ENCODE results near the gene JAZF1. TPM values are rescaled to one million over a fixed set of nuclear protein-coding genes. Genes with fewer than 3 reads are reported as not detected.

The JAZF1 gene
- 10 to 100 TPM; 33.6 to 39.8 TPM for total RNA-seq
- long read RNA-seq, donor 1, transcript JAZF1-201 (5 exons, 3,125 nt), result major isoform, 8 of 26 reads
- long read RNA-seq, donor 1, partial matches to known transcripts, result 1 of 26 reads
- long read RNA-seq, donor 1, other reads (novel, unspliced or antisense), result 17 of 26 reads
- long read RNA-seq, donor 2, transcript JAZF1-201 (5 exons, 3,125 nt), result major isoform, 9 of 22 reads
- long read RNA-seq, donor 2, partial matches to known transcripts, result 0 of 22 reads
- long read RNA-seq, donor 2, other reads (novel, unspliced or antisense), result 13 of 22 reads

DNA sequence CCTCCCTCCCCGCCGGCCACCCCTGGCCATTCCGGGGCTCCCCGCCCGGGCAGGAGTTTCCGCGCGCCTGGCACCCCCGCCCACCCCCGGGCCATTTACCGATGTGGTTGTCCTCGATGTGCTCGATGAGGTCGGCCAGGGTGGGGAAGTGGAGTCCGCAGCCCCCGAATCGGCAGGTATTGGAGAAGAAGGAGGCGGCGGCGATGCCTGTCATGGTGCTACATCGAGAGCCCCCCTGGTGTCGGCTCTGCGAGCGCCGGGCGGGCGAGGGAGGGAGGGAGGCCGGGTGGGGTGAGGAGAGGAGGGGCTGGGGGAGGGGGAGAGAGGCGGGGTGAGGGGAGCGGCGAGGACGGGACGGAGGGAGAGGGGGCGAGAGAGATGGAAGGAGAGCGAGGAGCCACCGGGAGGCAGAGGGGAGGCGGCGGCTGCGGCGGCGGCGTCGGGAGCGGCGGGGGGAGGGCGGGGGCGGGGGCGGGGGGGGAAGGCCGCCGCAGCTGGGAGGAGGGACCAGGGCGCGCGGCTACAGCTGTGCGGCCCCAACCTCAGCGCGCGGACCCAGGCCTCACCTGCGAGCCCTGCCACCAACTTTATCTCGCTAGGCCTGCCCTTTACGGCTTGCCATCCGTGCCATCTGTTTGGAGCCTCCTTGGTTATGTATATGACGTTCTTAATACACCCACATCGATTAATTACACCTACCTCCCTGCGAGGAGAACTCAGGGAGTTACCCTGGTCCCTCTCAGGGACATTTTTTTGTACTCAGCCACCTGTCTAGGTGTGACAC, at the start of gene JAZF1:
Gene JAZF1, minus strand, starts transcription at position 432 of the 784 bp plus-strand sequence.
- intact Hi-C loops (cut with DNase I), result no loop called here
- peak; percentile 82 for DNase-seq (ENCODE audit: low spot score)

DNA sequence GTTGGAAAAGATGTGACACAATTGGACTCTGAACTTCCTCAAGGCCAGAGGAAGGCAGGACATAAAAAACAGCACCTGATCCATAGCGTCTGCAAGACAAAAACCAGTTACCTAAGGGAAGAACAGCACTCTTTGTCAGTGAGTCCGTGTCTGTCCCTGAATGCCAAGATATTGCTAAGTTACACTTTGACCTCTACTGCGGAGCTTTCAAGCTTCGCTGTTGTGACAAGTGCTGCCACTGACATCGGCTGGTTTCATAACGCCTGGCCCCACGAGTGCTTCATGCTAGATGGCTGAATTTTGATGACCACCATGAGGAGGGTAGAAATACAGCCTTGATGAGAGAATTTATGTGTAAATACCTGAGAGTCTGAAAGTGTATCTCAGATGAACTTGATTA, 49.7 kb upstream of the JAZF1 start:
- intact Hi-C loops (cut with DNase I), result no loop called here
- no peak for DNase-seq (ENCODE audit: low spot score)

DNA sequence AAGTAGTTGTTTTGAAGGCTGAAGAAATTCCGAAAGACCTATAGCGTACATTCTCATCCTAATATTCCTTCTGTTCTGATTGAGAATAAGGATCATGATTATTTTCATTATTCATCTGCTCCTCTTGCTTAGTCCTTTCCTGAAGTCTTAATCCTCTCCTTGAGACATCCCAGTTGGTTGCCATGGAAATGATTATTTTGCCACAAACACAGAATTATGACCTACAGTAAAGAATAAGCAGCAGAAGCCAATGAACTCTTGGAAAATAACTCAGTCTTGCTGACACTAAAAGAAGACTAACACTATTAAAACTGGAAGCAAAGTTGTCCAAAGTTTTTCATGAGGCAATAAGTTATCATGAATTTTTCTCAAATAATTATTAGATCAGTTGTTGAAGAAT, 47.8 kb upstream of the JAZF1 start:
- no peak for DNase-seq (ENCODE audit: low spot score)
- intact Hi-C loops (cut with DNase I), result no loop called here

DNA sequence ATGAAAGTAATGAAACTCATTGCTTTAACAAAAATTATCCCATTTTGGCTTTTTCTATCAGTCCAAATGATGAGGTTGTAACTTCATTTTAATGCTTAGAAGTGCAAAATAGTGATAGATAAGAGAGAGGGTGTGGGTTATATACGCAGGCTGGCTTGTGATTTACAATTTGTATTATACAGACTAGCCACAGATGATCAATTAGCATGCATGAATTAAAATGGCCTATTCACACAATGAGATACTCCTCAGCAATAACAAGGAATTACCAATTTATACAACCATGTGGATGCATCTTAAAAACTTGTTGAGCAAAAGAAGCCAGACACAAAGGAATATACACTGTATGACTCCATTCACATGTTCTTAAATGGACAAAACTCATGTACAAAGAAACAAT, 45.4 kb upstream of the JAZF1 start:
- intact Hi-C loops (cut with DNase I), result no loop called here
- DNase-seq (ENCODE audit: low spot score), result no peak

DNA sequence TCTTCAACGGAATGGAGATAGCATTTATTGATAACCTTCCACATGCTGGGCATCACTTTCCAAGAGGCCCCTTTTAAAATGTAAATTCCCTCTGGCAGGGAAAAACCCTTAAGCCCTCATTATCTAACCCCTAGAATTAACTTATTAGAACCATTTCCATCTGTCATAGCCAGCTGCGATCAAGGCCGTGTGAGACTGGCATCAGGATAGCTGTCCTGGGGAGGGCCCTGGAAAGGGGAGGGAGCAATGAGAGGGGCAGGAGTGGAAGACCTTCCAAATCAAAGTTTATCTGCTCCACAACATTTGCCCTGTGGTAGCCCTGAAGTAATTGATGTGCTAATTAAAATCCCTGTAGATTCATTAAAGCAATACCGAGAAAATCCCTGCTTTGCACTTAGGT, 45.0 kb upstream of the JAZF1 start:
- intact Hi-C loops (cut with DNase I), result no loop called here
- DNase-seq (ENCODE audit: low spot score), result no peak

DNA sequence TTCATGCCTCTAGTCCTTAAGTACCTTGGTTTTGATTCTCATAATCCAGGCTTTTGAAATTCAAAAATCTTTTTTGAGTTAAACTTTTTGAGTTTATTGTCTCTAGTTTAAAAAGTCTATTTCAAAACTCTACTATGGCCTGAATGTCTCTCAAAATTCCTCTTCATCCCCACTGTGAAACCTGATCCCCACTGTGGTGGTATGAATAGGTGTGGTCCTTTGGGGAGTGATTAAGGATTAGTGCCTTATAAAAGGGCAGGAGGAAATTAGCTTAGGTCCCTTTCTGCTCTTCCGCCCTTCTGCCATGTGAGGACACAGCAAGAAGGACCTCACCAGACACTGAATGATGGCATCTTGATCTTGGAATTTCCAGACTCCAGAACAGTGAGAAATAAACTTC, 44.1 kb upstream of the JAZF1 start:
- no peak for DNase-seq (ENCODE audit: low spot score)

DNA sequence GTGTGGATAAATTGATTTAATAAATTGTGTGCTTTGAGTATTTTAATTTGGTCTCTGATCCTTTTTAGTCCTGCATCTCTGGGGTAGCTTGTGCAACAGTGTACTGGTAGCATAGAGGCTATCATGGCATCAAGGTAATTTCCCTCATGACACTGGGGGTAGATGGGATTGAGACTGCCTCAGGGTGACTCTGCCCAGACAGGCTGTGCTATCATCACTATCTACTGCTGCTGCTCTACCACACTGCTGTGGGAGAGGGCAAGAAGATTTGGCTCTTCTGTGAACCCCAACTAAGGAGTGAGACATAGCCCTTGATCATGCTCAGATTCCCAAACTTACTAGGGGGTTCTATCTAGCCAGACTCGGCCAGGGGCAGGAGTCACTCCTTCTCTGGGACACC, 43.6 kb upstream of the JAZF1 start:
- intact Hi-C loops (cut with DNase I), result no loop called here

More for the DNA sequence above, 44.1 kb upstream of the JAZF1 start:
- intact Hi-C loops (cut with DNase I), result no loop called here

DNA sequence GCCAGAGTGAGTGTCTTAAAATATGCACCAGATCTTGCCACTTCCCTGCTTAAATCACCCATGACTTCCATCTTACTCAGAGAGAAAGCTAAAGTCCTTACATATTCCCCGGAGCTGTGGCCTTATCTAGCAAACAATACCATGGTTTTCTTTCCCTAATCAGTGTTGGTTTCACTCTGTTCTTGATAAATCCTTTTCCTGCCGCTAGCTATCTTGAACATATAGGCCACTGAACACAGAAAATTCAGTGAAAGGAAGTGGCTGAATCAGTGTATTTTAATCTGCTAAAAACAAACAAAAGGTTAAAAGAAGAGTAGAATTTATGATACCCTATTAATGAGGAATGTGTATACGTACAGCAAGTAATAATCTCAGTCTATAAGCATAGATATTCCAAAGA, 42.0 kb upstream of the JAZF1 start:
- intact Hi-C loops (cut with DNase I), result no loop called here
- DNase-seq (ENCODE audit: low spot score), result no peak

More for the DNA sequence above, 43.6 kb upstream of the JAZF1 start:
- DNase-seq (ENCODE audit: low spot score), result no peak

DNA sequence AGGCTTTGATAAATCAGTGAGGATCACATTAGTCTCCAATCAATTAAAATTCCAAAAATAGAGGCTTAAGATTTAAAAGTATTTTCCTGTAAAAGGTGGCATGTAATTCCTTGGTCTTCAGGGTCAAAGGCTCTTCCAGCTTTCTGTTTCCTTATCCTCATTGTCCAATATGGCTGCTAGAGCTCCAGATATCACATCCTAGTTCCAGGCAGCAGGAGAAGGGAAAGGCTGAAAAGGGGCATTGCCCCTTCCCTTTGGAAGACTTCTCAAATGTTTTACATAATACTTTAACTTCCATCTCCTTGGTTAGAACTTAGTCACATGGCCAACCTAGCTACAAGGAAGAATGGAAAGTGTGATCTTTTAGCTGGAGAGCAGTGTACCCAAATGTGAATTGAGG, 39.2 kb upstream of the JAZF1 start:
- DNase-seq (ENCODE audit: low spot score), result no peak
- intact Hi-C loops (cut with DNase I), result no loop called here

DNA sequence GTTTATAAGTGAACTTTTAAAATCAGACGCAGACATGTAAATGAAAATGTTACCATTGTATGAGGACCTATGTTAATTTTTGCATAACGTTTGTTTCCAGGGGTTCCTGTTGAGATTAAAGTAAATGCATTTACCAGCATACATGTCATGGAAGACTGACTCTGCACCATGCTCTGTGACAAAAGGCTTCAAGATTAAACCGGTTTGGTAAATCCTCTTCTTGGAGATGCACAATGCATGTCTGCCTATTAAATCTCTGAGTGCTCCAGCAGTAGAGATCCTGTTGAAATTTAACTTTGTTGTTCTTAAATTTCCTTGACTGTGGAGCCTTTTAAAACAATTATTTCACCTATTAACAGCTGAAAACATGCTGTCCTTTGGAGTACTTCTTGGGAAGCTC, 36.5 kb upstream of the JAZF1 start:
- intact Hi-C loops (cut with DNase I), result no loop called here
- no peak for DNase-seq (ENCODE audit: low spot score)

DNA sequence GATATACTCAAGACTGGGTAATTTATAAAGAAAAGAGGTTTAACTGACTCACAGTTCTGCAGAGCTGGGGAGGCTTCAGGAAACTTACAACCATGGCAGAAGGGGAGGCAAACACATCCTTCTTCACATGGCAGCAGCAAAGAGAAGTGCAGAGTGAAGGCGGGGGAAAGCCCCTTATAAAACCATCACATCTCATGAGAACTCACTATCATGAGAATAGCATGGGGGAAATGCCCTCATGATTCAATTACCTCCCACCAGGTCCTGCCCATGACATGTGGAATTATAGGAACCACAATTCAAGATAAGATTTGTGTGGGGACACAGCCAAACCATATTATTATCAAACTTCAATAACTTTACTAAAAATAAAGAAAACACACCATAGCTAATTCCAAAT, 30.4 kb upstream of the JAZF1 start:
- no peak for DNase-seq (ENCODE audit: low spot score)
- intact Hi-C loops (cut with DNase I), result no loop called here

DNA sequence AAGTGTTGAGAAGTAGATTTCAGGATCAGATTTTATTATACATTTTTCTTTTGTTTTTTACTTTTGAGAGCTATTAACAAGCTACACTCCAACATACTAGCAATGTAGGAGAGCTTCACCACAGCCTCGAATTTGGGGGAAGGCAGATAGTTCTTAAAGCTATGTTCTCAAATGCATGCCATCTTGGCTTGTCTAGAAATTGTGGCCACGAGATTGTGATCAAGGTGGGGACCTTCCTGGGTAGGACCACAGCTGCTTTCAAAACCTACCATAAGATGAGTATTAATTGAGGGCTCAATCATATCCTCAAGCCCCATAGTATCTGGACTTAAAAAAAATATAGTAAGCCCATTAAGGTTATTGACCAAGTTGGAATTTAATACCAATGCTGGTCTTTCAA, 27.9 kb upstream of the JAZF1 start:
- intact Hi-C loops (cut with DNase I), result no loop called here
- DNase-seq (ENCODE audit: low spot score), result no peak

DNA sequence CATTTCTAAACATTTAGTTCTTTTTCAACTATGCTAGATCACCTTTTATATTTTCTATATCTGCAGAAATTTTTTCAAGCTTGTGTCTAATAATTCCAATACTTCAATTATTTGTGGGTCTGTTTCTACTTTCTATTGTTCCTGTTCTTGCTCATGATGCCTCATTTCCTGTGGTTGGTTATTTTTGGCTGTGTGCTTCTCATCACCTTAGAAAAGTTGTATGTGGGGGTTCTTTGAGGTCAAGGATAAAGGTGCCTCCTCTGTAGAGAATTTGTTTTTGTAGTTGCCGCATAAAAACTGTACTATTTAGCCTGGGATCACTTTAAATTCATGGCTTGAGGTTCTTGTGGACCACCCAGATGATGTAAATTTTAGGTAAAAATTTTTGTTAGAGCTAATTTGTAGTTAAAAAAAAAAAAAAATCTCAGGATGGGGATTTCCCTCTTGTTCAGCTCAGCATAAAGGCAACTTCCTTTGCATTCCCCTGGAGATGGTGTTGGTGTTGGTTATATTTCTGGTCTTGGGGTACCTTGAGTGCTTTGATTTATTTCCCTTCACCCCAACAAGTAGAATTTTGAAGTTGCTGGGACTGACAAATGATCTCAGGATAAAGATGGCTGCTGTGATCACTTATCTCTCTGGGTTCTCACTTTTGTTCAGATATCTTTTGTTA, 27.0 kb upstream of the JAZF1 start:
- intact Hi-C loops (cut with DNase I), result no loop called here
- no peak for DNase-seq (ENCODE audit: low spot score)

DNA sequence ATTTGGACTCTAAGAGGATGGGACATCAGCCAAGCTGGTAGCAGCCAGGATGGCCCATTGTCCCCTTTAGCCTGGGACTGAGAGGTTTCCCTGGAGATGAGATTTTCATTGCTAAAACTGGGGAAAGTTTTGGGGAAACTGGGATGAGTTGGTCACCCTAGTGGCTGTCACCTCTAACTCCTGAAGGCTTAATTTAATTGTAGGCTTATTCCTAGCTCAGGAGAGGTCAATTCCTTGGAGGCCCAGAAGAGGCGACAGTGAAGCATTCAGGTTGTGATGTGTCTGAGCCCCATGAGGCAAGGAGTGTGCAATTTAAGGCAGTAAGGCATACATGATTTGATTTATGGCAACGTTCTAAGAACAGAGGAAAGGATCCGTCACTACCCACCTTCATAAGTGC, 24.9 kb upstream of the JAZF1 start:
- intact Hi-C loops (cut with DNase I), result no loop called here
- DNase-seq (ENCODE audit: low spot score), result no peak

DNA sequence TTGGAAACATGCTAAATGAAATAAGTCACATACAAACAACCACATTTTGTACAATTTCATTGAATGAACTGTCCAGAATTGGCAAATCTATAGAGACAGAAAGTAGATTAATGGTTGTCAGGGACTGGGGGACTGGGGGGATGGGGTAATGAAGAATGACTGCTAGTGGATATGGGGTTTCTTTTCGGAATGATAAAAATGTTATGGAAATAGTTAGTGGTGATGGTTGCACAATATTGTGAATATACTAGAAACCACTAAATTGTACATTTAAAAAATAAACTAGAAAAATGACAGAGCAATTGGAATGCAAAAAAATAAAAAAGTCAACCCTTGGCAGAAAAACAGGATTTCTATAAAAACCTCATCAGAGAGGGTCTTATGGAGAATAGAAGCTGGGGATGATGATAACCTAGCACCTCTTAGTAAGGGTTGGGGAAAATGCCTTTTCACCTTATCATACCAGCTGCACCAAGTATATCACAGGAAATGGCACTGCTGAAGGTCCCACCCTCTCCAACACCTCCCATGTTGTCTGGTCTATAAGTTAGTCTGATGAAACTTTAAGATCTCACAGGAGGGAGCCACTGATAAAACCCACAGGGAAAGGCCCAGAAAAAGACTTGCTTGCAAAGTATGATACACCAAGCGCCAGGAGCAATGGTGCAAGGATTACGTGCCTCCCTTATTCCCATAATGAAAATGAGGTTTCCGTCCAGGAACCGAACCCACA, 23.1 kb upstream of the JAZF1 start:
- intact Hi-C loops (cut with DNase I), result no loop called here
- DNase-seq (ENCODE audit: low spot score), result no peak

DNA sequence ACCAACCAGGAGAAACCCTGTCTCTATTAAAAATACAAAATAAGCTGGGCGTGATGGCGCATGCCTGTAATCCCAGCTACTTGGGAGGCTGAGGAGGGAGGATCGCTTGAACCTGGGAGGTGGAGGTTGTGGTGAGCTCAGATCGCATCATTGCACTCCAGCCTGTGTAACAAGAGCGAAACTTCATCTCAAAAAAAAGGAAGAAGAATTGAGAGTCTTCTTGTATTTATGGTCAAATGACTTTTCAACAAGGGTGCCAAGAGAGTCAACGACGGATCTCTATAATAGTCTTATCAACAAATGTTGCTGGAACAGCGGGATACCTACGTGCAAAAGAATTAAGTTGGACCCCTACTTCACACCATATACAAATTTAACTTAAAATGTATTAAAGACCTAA, 21.6 kb upstream of the JAZF1 start:
- DNase-seq (ENCODE audit: low spot score), result no peak
- intact Hi-C loops (cut with DNase I), result no loop called here

DNA sequence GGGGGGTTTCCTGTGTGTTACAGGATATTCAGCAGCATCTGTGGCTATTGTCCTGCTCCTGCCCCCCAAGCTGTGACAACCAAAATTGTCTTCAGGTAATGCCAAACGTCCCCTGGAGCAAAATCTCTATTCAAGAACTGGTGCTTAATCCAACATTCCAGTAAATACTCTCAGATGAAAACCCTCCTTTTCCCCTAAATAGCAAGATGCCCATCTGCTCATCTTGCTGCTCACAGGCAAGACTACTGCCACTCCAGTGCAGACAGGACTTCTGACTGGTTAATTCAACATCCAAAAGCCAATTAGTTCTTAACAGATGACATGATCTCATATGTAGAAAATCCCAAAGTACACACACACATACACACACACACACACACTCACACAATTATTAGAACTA, 20.5 kb upstream of the JAZF1 start:
- intact Hi-C loops (cut with DNase I), result no loop called here
- no peak for DNase-seq (ENCODE audit: low spot score)

DNA sequence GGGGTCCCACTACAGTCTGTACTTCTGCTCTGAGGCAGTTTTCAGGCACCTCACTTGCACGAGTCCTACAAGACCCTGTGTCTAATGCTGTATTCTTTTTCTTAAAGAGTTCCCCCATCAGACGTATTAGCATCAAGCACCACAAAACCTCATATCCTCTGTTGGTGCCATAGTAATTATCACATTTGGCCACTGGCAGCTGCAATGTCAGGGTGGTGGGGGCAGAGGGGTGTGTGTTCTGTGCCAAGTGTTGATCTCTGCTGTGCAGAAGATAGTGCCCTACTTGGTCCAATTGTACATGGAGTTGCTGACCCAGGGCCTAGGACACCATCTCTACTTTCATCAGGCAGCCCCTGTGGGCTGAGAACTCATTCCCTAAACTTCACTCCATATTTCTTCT, 20.0 kb upstream of the JAZF1 start:
- intact Hi-C loops (cut with DNase I), result no loop called here
- DNase-seq (ENCODE audit: low spot score), result no peak

DNA sequence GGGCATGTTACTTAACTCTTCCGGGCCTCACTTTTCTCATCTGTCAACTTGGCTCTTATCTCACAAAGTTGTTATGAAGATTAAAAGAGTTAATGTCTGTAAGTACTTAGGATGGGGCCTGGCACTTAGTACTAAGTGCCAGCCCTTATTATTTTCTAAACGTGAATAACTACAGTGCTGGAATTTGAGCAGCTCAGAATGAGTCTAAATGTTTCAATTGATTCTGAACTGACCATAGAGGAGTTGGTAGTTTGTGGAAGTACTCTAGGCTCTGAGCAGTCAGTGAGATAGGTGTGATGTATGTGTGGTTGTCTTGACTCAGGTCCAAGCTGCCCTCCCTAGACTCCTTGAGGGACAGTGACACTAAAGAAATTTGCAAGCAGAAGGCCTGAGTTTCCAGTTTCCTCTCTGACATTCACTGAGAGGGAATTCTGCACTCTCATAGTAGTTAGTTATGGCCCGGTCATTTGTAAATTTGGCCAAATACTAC, 18.5 kb upstream of the JAZF1 start:
- no peak for DNase-seq (ENCODE audit: low spot score)
- intact Hi-C loops (cut with DNase I), result no loop called here

Data from posterior vena cava (tissue), 2 donors.